Neural cell (in vitro differentiated cells): ENCODE measurements around the gene CREBRF.

Experiments
- CTCF ChIP-seq: fragments of 450-650 bp; IDR thresholded peaks from 2 replicates; pipeline ENCODE4 v1.5.1; 2014; ENCODE audit warnings: antibody characterized with exemption, mild to moderate bottlenecking, moderate library complexity; ENCODE audit not compliant: poor library complexity, severe bottlenecking
- EP300 ChIP-seq: fragments of 450-650 bp; conservative IDR thresholded peaks from 2 replicates; pipeline ENCODE4 v1.6.1; 2014; ENCODE audit warnings: antibody characterized with exemption, mild to moderate bottlenecking, moderate library complexity; ENCODE audit not compliant: poor library complexity, severe bottlenecking
- EZH2 ChIP-seq: fragments of 200-600, 300-800 bp; shearing (Covaris generic), sonication (generic); IDR thresholded peaks from 2 replicates; pipeline ENCODE4 v1.6.1; 2014; ENCODE audit warnings: antibody characterized with exemption, low read length, borderline replicate concordance, mild to moderate bottlenecking; ENCODE audit not compliant: insufficient read depth, poor library complexity, severe bottlenecking
- POLR2AphosphoS5 ChIP-seq: IDR thresholded peaks from 2 replicates; pipeline ENCODE4 v1.6.1; 2012
- RAD21 ChIP-seq: fragments of 450-650 bp; conservative IDR thresholded peaks from 2 replicates; pipeline ENCODE4 v1.6.1; 2014; ENCODE audit warnings: antibody characterized with exemption, mild to moderate bottlenecking, moderate library complexity

DNA sequence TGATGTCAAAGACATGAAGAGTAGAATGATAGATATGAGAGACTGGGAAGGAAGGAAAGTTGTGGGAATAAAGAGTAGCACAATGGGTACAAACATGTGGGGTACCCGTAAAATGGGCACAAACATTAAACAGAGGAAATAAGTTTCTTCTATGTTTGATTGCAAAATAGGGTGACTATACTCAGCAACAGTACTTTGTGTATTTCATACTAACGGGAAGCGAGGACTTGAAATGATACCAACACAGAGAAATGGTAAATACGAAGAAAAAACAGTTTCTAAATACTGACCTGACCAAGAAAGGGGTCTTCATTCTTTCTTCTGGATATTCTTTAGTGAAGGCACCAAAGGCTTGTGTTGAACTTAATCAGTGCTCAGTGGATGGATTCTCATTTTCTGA is 41.5 kb upstream of the CREBRF start:
- TF ChIP-seq CTCF (no peak), POLR2AphosphoS5 (no peak), EP300 (no peak), EZH2 (no peak), RAD21 (no peak)
